A549 treated with CpdA at 1 μM for 4 hours (cell line): ENCODE measurements around the gene ZNF48. TPM values are rescaled to one million over a fixed set of nuclear protein-coding genes. Genes with fewer than 3 reads are reported as not detected.

ENCODE experiments used
- total RNA-seq: library from RNA; stranded (reverse); fragments of 200-300 nt; extraction: Qiagen RNA extraction; gene quantifications from 5 replicates; pipeline ENCODE4 v1.2.3, GENCODE V29; 2022; ENCODE audit warnings: low read depth

Gene ZNF48
- 10.4 to 14.2 TPM (median 12.3 TPM) in 5 replicates for total RNA-seq

GRCh38 chr16:30395155-30395991 is at the start of gene ZNF48:
ZNF48 (plus strand) TSS chr16:30395420; CDS start chr16:30395795, 375 bp downstream.

GRCh38 chr16:30355144-30355953 is 39.9 kb upstream of the ZNF48 start, which contains the start of gene CD2BP2:
CD2BP2 (minus strand) TSS chr16:30355308; CDS start chr16:30354681, 627 bp downstream.

GRCh38 chr16:30370456-30371247 is 24.6 kb upstream of the ZNF48 start, which contains the start of gene TBC1D10B:
TBC1D10B (minus strand) TSS chr16:30370494; CDS start chr16:30370183, 311 bp downstream.

GRCh38 chr16:30374538-30374937 is 20.7 kb upstream of the ZNF48 start, which contains the start of gene MYL11:
MYL11 (plus strand) TSS chr16:30374802; CDS start chr16:30374858, 56 bp downstream.

GRCh38 chr16:30382111-30382881 is 12.9 kb upstream of the ZNF48 start, which contains the start of gene SEPTIN1:
SEPTIN1 (minus strand) TSS chr16:30382561; CDS start chr16:30382542, 19 bp downstream.

GRCh38 chr16:30407102-30407803 is 12.0 kb downstream of the ZNF48 start, which contains the start of gene ZNF771:
ZNF771 (plus strand) TSS chr16:30407606; CDS start chr16:30408054, 448 bp downstream.

GRCh38 chr16:30429678-30430427 is 34.6 kb downstream of the ZNF48 start, which contains the start of gene DCTPP1:
DCTPP1 (minus strand) TSS chr16:30430030; CDS start chr16:30429980, 50 bp downstream.

GRCh38 chr16:30445408-30446202 is 50.4 kb downstream of the ZNF48 start, which contains the start of gene SEPHS2:
SEPHS2 (minus strand) TSS chr16:30445874; CDS start chr16:30445727, 147 bp downstream.

Other genes with a start within 250 kb of the ZNF48 start
- 2.6 to 6.0 TPM (median 3.1 TPM) in 5 replicates for gene CORO1A, start 211.8 kb upstream of the ZNF48 start, total RNA-seq
- 149 to 252 TPM (median 217 TPM) in 5 replicates for gene BOLA2B, start 201.8 kb upstream of the ZNF48 start, total RNA-seq
- 7.2 to 24.4 TPM (median 12.9 TPM) in 5 replicates for gene SLX1A, start 201.5 kb upstream of the ZNF48 start, total RNA-seq
- 4.2 to 10.3 TPM (median 8.6 TPM) in 5 replicates for gene SULT1A3, start 196.2 kb upstream of the ZNF48 start, total RNA-seq
- gene NPIPB13, start 146.9 kb upstream of the ZNF48 start, total RNA-seq, result 2.2 to 2.9 TPM (median 2.5 TPM) in 5 replicates
- 59.6 to 69.1 TPM (median 68.3 TPM) in 5 replicates for gene CD2BP2, start 40.1 kb upstream of the ZNF48 start, total RNA-seq
- 25.3 to 35.6 TPM (median 33.7 TPM) in 5 replicates for gene TBC1D10B, start 24.9 kb upstream of the ZNF48 start, total RNA-seq
- 0.17 to 0.64 TPM (median 0.42 TPM) in 3 of 5 replicates, not detected in the others for gene MYL11, start 20.6 kb upstream of the ZNF48 start, total RNA-seq
- 1.4 to 2.2 TPM (median 1.8 TPM) in 5 replicates for gene SEPTIN1, start 12.9 kb upstream of the ZNF48 start, total RNA-seq
- gene ZNF771, start 12.2 kb downstream of the ZNF48 start, total RNA-seq, result 2.8 to 6.4 TPM (median 5.7 TPM) in 5 replicates
- gene DCTPP1, start 34.6 kb downstream of the ZNF48 start, total RNA-seq, result 105 to 146 TPM (median 134 TPM) in 5 replicates
- gene SEPHS2, start 50.5 kb downstream of the ZNF48 start, total RNA-seq, result 51.5 to 56.6 TPM (median 52.3 TPM) in 5 replicates
- 0.08 to 0.22 TPM (median 0.10 TPM) in 3 of 5 replicates, not detected in the others for gene ITGAL, start 77.3 kb downstream of the ZNF48 start, total RNA-seq
- gene ZNF768, start 131.1 kb downstream of the ZNF48 start, total RNA-seq, result 32.6 to 49.0 TPM (median 48.3 TPM) in 5 replicates
- 2.8 to 4.9 TPM (median 4.4 TPM) in 5 replicates for gene ZNF747, start 139.4 kb downstream of the ZNF48 start, total RNA-seq
- gene ZNF764, start 163.0 kb downstream of the ZNF48 start, total RNA-seq, result 5.0 to 6.8 TPM (median 6.1 TPM) in 5 replicates
- 6.3 to 8.5 TPM (median 7.6 TPM) in 5 replicates for gene ZNF688, start 176.3 kb downstream of the ZNF48 start, total RNA-seq
- gene ZNF785, start 190.3 kb downstream of the ZNF48 start, total RNA-seq, result not detected in 5 replicates
- gene ZNF689, start 215.0 kb downstream of the ZNF48 start, total RNA-seq, result 7.6 to 10.3 TPM (median 9.2 TPM) in 5 replicates